NK-92 (cell line): ENCODE data around the gene HAND2.

Experiments
- DNase-seq: peaks from one replicate; lab custom pipeline; 2025; ENCODE audit not compliant: unreplicated experiment; lab: John Stamatoyannopoulos, UW

Gene HAND2

GRCh38 chr4:173536808-173537429 lies 6.9 kb upstream of the HAND2 start:
- DNase-seq: no peak

GRCh38 chr4:173535957-173536356 lies 5.9 kb upstream of the HAND2 start:
- no peak for DNase-seq

- no peak for DNase-seq
Measured at GRCh38 chr4:173535165-173535902, 5.3 kb upstream of the HAND2 start.

GRCh38 chr4:173534434-173534833 lies 4.4 kb upstream of the HAND2 start:
- DNase-seq: no peak

- DNase-seq: no peak
Measured at GRCh38 chr4:173532725-173533511, 2.9 kb upstream of the HAND2 start.

- DNase-seq: no peak
Measured at GRCh38 chr4:173531086-173531965, 1.3 kb upstream of the HAND2 start.

- DNase-seq: no peak
Measured at GRCh38 chr4:173530326-173531085, 477 bp upstream of the HAND2 start.

GRCh38 chr4:173528378-173529321 lies 1.4 kb downstream of the HAND2 start:
- DNase-seq: no peak

GRCh38 chr4:173527103-173527891 lies 2.7 kb downstream of the HAND2 start:
- DNase-seq: no peak

GRCh38 chr4:173526724-173527102 lies 3.3 kb downstream of the HAND2 start:
- DNase-seq: no peak

GRCh38 chr4:173526027-173526482 lies 4.0 kb downstream of the HAND2 start:
- DNase-seq: no peak

- DNase-seq: no peak
Measured at GRCh38 chr4:173525118-173526011, 4.7 kb downstream of the HAND2 start.

GRCh38 chr4:173524218-173525117 lies 5.6 kb downstream of the HAND2 start:
- no peak for DNase-seq

GRCh38 chr4:173522951-173523395 lies 7.1 kb downstream of the HAND2 start:
- no peak for DNase-seq

GRCh38 chr4:173522160-173522950 lies 7.7 kb downstream of the HAND2 start:
- DNase-seq: no peak
